Coronary artery (tissue), 2 donors: ENCODE results near the gene SYNE3.

Experiments
- DNase-seq: peaks from one replicate; pipeline ENCODE4 v3.0.0-alpha.2; 2017; ENCODE audit warnings: low spot score
- H3K27ac ChIP-seq, 2 donors: fragments of 200-600 bp; sonication (generic); one replicate each; pipeline ENCODE4 v1.5.1; 2016 to 2019
- H3K4me3 ChIP-seq: fragments of 200-600 bp; sonication (generic); 2 replicates; pipeline ENCODE4 v1.5.1; 2016; ENCODE audit warnings: mild to moderate bottlenecking, moderate library complexity
- CTCF ChIP-seq: fragments of 200-600 bp; sonication (generic); IDR thresholded peaks from one replicate; pipeline ENCODE4 v1.5.1; 2019; ENCODE audit warnings: antibody characterized with exemption

SYNE3 gene

GRCh38 chr14:95467232-95467631 is 49.2 kb downstream of the SYNE3 start:
- Histone ChIP-seq H3K4me3 (no peak overlapping the region), H3K27ac (no peak overlapping the region)
- TF ChIP-seq CTCF, result no peak
- no peak for DNase-seq
